Measurements from ENCODE around the gene GRIK1.

GRIK1 gene

GRCh38 chr21:29721964-29722363, 217.8 kb downstream of the GRIK1 start:
- H3K4me1 Mint-ChIP-seq: no peaks in the 10 kb centered on the region
- TF ChIP-seq CTCF (IDR thresholded peaks at IDR 0.05; ENCODE audit: unreplicated experiment in 3 of 3): no peak
- H3K4me3 Mint-ChIP-seq: no peak overlapping the region
- H3K36me3 Mint-ChIP-seq (ENCODE audit: low read depth): no peaks in the 10 kb centered on the region
- H3K27ac Mint-ChIP-seq: no peak overlapping the region
- no peaks in the 10 kb centered on the region for H3K9me3 Mint-ChIP-seq
- H3K27me3 Mint-ChIP-seq (ENCODE audit: low read depth): no peaks in the 10 kb centered on the region

- Mint-ChIP-seq H3K4me1 (no peaks in the 10 kb centered on the region), H3K36me3 (ENCODE audit: low read depth) (peaks cover 2% of the 10 kb centered on the region), H3K9me3 (peaks cover 3% of the 10 kb centered on the region), H3K27ac (no peak overlapping the region), H3K27me3 (ENCODE audit: low read depth) (no peaks in the 10 kb centered on the region), H3K4me3 (no peak overlapping the region)
- no peak for TF ChIP-seq CTCF (IDR thresholded peaks at IDR 0.05; ENCODE audit: unreplicated experiment in 3 of 3)
Measured at GRCh38 chr21:29721221-29721620, 218.6 kb downstream of the GRIK1 start.

- peaks cover 5% of the 10 kb centered on the region for H3K9me3 Mint-ChIP-seq
- H3K27me3 Mint-ChIP-seq (ENCODE audit: low read depth): no peaks in the 10 kb centered on the region
- no peak overlapping the region for H3K4me3 Mint-ChIP-seq
- H3K27ac Mint-ChIP-seq: no peak overlapping the region
- peaks cover 4% of the 10 kb centered on the region for H3K36me3 Mint-ChIP-seq (ENCODE audit: low read depth)
- TF ChIP-seq CTCF (IDR thresholded peaks at IDR 0.05; ENCODE audit: unreplicated experiment in 3 of 3): no peak
- no peaks in the 10 kb centered on the region for H3K4me1 Mint-ChIP-seq
Measured at GRCh38 chr21:29719521-29719920, 220.3 kb downstream of the GRIK1 start.

GRCh38 chr21:29718081-29718815, 221.5 kb downstream of the GRIK1 start:
- no peak for TF ChIP-seq CTCF (IDR thresholded peaks at IDR 0.05; ENCODE audit: unreplicated experiment in 3 of 3)
- Mint-ChIP-seq H3K4me1 (no peaks in the 10 kb centered on the region), H3K27me3 (ENCODE audit: low read depth) (no peaks in the 10 kb centered on the region), H3K36me3 (ENCODE audit: low read depth) (peaks cover 4% of the 10 kb centered on the region), H3K4me3 (no peak overlapping the region), H3K9me3 (peaks cover 5% of the 10 kb centered on the region), H3K27ac (no peak overlapping the region)

GRCh38 chr21:29717659-29718058, 222.1 kb downstream of the GRIK1 start:
- H3K36me3 Mint-ChIP-seq (ENCODE audit: low read depth): peaks cover 4% of the 10 kb centered on the region
- H3K27me3 Mint-ChIP-seq (ENCODE audit: low read depth): no peaks in the 10 kb centered on the region
- H3K4me3 Mint-ChIP-seq: no peak overlapping the region
- H3K9me3 Mint-ChIP-seq: peaks cover 5% of the 10 kb centered on the region
- H3K4me1 Mint-ChIP-seq: no peaks in the 10 kb centered on the region
- no peak for TF ChIP-seq CTCF (IDR thresholded peaks at IDR 0.05; ENCODE audit: unreplicated experiment in 3 of 3)
- H3K27ac Mint-ChIP-seq: no peak overlapping the region

- Mint-ChIP-seq H3K4me3 (no peak overlapping the region), H3K9me3 (peaks cover 5% of the 10 kb centered on the region), H3K27ac (no peak overlapping the region), H3K27me3 (ENCODE audit: low read depth) (no peaks in the 10 kb centered on the region), H3K4me1 (no peaks in the 10 kb centered on the region), H3K36me3 (ENCODE audit: low read depth) (peaks cover 4% of the 10 kb centered on the region)
- TF ChIP-seq CTCF (IDR thresholded peaks at IDR 0.05; ENCODE audit: unreplicated experiment in 3 of 3): no peak
Measured at GRCh38 chr21:29716753-29717152, 223.0 kb downstream of the GRIK1 start.

All from nephron (organoid).